Measurements from ENCODE around the gene PHF2. TPM values are rescaled to one million over a fixed set of nuclear protein-coding genes. Genes with fewer than 3 reads are reported as not detected.

The PHF2 gene
- polyA plus RNA-seq, 2 donors, result 11.7 to 17.9 TPM

GRCh38 chr9:93591301-93592007, 15.1 kb downstream of the PHF2 start:
- WGBS, 2 donors, result 72 to 77% methylated on average over 13 of the region's 13 CpGs
- Histone ChIP-seq H3K9me3 (ENCODE audit: control insufficient read depth in 2 of 2, insufficient read depth in 1 of 2, low read depth in 1 of 2, low read length in 1 of 2) (no peaks in the 10 kb centered on the region), H3K4me3 (ENCODE audit: low read depth in 1 of 2, low read length in 2 of 2) (no peak overlapping the region), H3K36me3 (ENCODE audit: control insufficient read depth in 2 of 2, insufficient read depth in 2 of 2, low read length in 1 of 2) (peaks cover 0 to 5% of the 10 kb centered on the region in 2 donors), H3K27ac (ENCODE audit: low read depth in 2 of 2, low read length in 1 of 2) (no peak overlapping the region), H3K4me1 (ENCODE audit: control insufficient read depth in 2 of 2, insufficient read depth in 2 of 2, low read length in 1 of 2) (peaks cover 19 to 21% of the 10 kb centered on the region in 2 donors), H3K27me3 (ENCODE audit: control insufficient read depth in 1 of 2, insufficient read depth in 2 of 2, low read length in 2 of 2) (no peaks in the 10 kb centered on the region)

GRCh38 chr9:93592008-93592642, 15.7 kb downstream of the PHF2 start:
- H3K27me3 ChIP-seq (ENCODE audit: control insufficient read depth in 1 of 2, insufficient read depth in 2 of 2, low read length in 2 of 2), result no peaks in the 10 kb centered on the region
- H3K36me3 ChIP-seq (ENCODE audit: control insufficient read depth in 2 of 2, insufficient read depth in 2 of 2, low read length in 1 of 2), result peaks cover 0 to 5% of the 10 kb centered on the region in 2 donors
- H3K4me3 ChIP-seq (ENCODE audit: low read depth in 1 of 2, low read length in 2 of 2), result no peak overlapping the region
- 87 to 97% methylated on average over 8 of the region's 8 CpGs for WGBS, 2 donors
- no peaks in the 10 kb centered on the region for H3K9me3 ChIP-seq (ENCODE audit: control insufficient read depth in 2 of 2, insufficient read depth in 1 of 2, low read depth in 1 of 2, low read length in 1 of 2)
- H3K4me1 ChIP-seq (ENCODE audit: control insufficient read depth in 2 of 2, insufficient read depth in 2 of 2, low read length in 1 of 2), result peaks cover 16 to 19% of the 10 kb centered on the region in 2 donors
- H3K27ac ChIP-seq (ENCODE audit: low read depth in 2 of 2, low read length in 1 of 2), result no peak overlapping the region

- no peaks in the 10 kb centered on the region for H3K27me3 ChIP-seq (ENCODE audit: control insufficient read depth in 1 of 2, insufficient read depth in 2 of 2, low read length in 2 of 2)
- no peak overlapping the region for H3K4me3 ChIP-seq (ENCODE audit: low read depth in 1 of 2, low read length in 2 of 2)
- H3K4me1 ChIP-seq (ENCODE audit: control insufficient read depth in 2 of 2, insufficient read depth in 2 of 2, low read length in 1 of 2), result peaks cover 16 to 19% of the 10 kb centered on the region in 2 donors
- 71 to 80% methylated on average over 2 of the region's 2 CpGs for WGBS, 2 donors
- no peak overlapping the region for H3K27ac ChIP-seq (ENCODE audit: low read depth in 2 of 2, low read length in 1 of 2)
- peaks cover 0 to 4% of the 10 kb centered on the region in 2 donors for H3K36me3 ChIP-seq (ENCODE audit: control insufficient read depth in 2 of 2, insufficient read depth in 2 of 2, low read length in 1 of 2)
- no peaks in the 10 kb centered on the region for H3K9me3 ChIP-seq (ENCODE audit: control insufficient read depth in 2 of 2, insufficient read depth in 1 of 2, low read depth in 1 of 2, low read length in 1 of 2)
Observed at GRCh38 chr9:93592643-93593021, 16.2 kb downstream of the PHF2 start.

- Histone ChIP-seq H3K4me1 (ENCODE audit: control insufficient read depth in 2 of 2, insufficient read depth in 2 of 2, low read length in 1 of 2) (peaks cover 13 to 15% of the 10 kb centered on the region in 2 donors), H3K9me3 (ENCODE audit: control insufficient read depth in 2 of 2, insufficient read depth in 1 of 2, low read depth in 1 of 2, low read length in 1 of 2) (no peaks in the 10 kb centered on the region), H3K36me3 (ENCODE audit: control insufficient read depth in 2 of 2, insufficient read depth in 2 of 2, low read length in 1 of 2) (peaks cover 0 to 2% of the 10 kb centered on the region in 2 donors), H3K27me3 (ENCODE audit: control insufficient read depth in 1 of 2, insufficient read depth in 2 of 2, low read length in 2 of 2) (no peaks in the 10 kb centered on the region), H3K4me3 (ENCODE audit: low read depth in 1 of 2, low read length in 2 of 2) (no peak overlapping the region), H3K27ac (ENCODE audit: low read depth in 2 of 2, low read length in 1 of 2) (no peak overlapping the region)
- 62 to 73% methylated on average over 2 of the region's 2 CpGs for WGBS, 2 donors
Observed at GRCh38 chr9:93593144-93593658, 16.8 kb downstream of the PHF2 start.

GRCh38 chr9:93594041-93594756, 17.8 kb downstream of the PHF2 start:
- no peaks in the 10 kb centered on the region for H3K9me3 ChIP-seq (ENCODE audit: control insufficient read depth in 2 of 2, insufficient read depth in 1 of 2, low read depth in 1 of 2, low read length in 1 of 2)
- H3K36me3 ChIP-seq (ENCODE audit: control insufficient read depth in 2 of 2, insufficient read depth in 2 of 2, low read length in 1 of 2), result peaks cover 0 to 2% of the 10 kb centered on the region in 2 donors
- H3K27me3 ChIP-seq (ENCODE audit: control insufficient read depth in 1 of 2, insufficient read depth in 2 of 2, low read length in 2 of 2), result no peaks in the 10 kb centered on the region
- H3K27ac ChIP-seq (ENCODE audit: low read depth in 2 of 2, low read length in 1 of 2), result no peak overlapping the region
- H3K4me3 ChIP-seq (ENCODE audit: low read depth in 1 of 2, low read length in 2 of 2), result no peak overlapping the region
- 51 to 52% methylated on average over 8 to 9 of the region's 9 CpGs for WGBS, 2 donors
- H3K4me1 ChIP-seq (ENCODE audit: control insufficient read depth in 2 of 2, insufficient read depth in 2 of 2, low read length in 1 of 2), result peaks cover 13 to 20% of the 10 kb centered on the region in 2 donors

GRCh38 chr9:93595461-93595860, 19.1 kb downstream of the PHF2 start:
- 91 to 95% methylated on average over 5 of the region's 5 CpGs for WGBS, 2 donors
- Histone ChIP-seq H3K4me1 (ENCODE audit: control insufficient read depth in 2 of 2, insufficient read depth in 2 of 2, low read length in 1 of 2) (peaks cover 20 to 27% of the 10 kb centered on the region in 2 donors), H3K36me3 (ENCODE audit: control insufficient read depth in 2 of 2, insufficient read depth in 2 of 2, low read length in 1 of 2) (peaks cover 0 to 2% of the 10 kb centered on the region in 2 donors)

GRCh38 chr9:93595861-93596365, 19.5 kb downstream of the PHF2 start:
- H3K27me3 ChIP-seq (ENCODE audit: control insufficient read depth in 1 of 2, insufficient read depth in 2 of 2, low read length in 2 of 2), result no peaks in the 10 kb centered on the region

More at GRCh38 chr9:93595461-93595860, 19.1 kb downstream of the PHF2 start:
- Histone ChIP-seq H3K4me3 (ENCODE audit: low read depth in 1 of 2, low read length in 2 of 2) (no peak overlapping the region), H3K27me3 (ENCODE audit: control insufficient read depth in 1 of 2, insufficient read depth in 2 of 2, low read length in 2 of 2) (no peaks in the 10 kb centered on the region), H3K9me3 (ENCODE audit: control insufficient read depth in 2 of 2, insufficient read depth in 1 of 2, low read depth in 1 of 2, low read length in 1 of 2) (no peaks in the 10 kb centered on the region), H3K27ac (ENCODE audit: low read depth in 2 of 2, low read length in 1 of 2) (no peak overlapping the region)

GRCh38 chr9:93596399-93596798, 20.0 kb downstream of the PHF2 start:
- Histone ChIP-seq H3K9me3 (ENCODE audit: control insufficient read depth in 2 of 2, insufficient read depth in 1 of 2, low read depth in 1 of 2, low read length in 1 of 2) (no peaks in the 10 kb centered on the region), H3K27me3 (ENCODE audit: control insufficient read depth in 1 of 2, insufficient read depth in 2 of 2, low read length in 2 of 2) (no peaks in the 10 kb centered on the region), H3K4me3 (ENCODE audit: low read depth in 1 of 2, low read length in 2 of 2) (no peak overlapping the region), H3K36me3 (ENCODE audit: control insufficient read depth in 2 of 2, insufficient read depth in 2 of 2, low read length in 1 of 2) (peaks cover 0 to 2% of the 10 kb centered on the region in 2 donors), H3K27ac (ENCODE audit: low read depth in 2 of 2, low read length in 1 of 2) (no peak overlapping the region), H3K4me1 (ENCODE audit: control insufficient read depth in 2 of 2, insufficient read depth in 2 of 2, low read length in 1 of 2) (peaks cover 22 to 27% of the 10 kb centered on the region in 2 donors)
- WGBS, 2 donors, result 74 to 82% methylated on average over 4 of the region's 4 CpGs

More at GRCh38 chr9:93595861-93596365, 19.5 kb downstream of the PHF2 start:
- peaks cover 0 to 2% of the 10 kb centered on the region in 2 donors for H3K36me3 ChIP-seq (ENCODE audit: control insufficient read depth in 2 of 2, insufficient read depth in 2 of 2, low read length in 1 of 2)
- H3K9me3 ChIP-seq (ENCODE audit: control insufficient read depth in 2 of 2, insufficient read depth in 1 of 2, low read depth in 1 of 2, low read length in 1 of 2), result no peaks in the 10 kb centered on the region
- no peak overlapping the region for H3K4me3 ChIP-seq (ENCODE audit: low read depth in 1 of 2, low read length in 2 of 2)
- peaks cover 22 to 29% of the 10 kb centered on the region in 2 donors for H3K4me1 ChIP-seq (ENCODE audit: control insufficient read depth in 2 of 2, insufficient read depth in 2 of 2, low read length in 1 of 2)
- no peak overlapping the region for H3K27ac ChIP-seq (ENCODE audit: low read depth in 2 of 2, low read length in 1 of 2)
- 81 to 87% methylated on average over 5 of the region's 5 CpGs for WGBS, 2 donors

GRCh38 chr9:93597142-93597706, 20.8 kb downstream of the PHF2 start:
- Histone ChIP-seq H3K9me3 (ENCODE audit: control insufficient read depth in 2 of 2, insufficient read depth in 1 of 2, low read depth in 1 of 2, low read length in 1 of 2) (no peaks in the 10 kb centered on the region), H3K36me3 (ENCODE audit: control insufficient read depth in 2 of 2, insufficient read depth in 2 of 2, low read length in 1 of 2) (peaks cover 0 to 2% of the 10 kb centered on the region in 2 donors), H3K27ac (ENCODE audit: low read depth in 2 of 2, low read length in 1 of 2) (no peak overlapping the region), H3K4me3 (ENCODE audit: low read depth in 1 of 2, low read length in 2 of 2) (no peak overlapping the region), H3K27me3 (ENCODE audit: control insufficient read depth in 1 of 2, insufficient read depth in 2 of 2, low read length in 2 of 2) (no peaks in the 10 kb centered on the region), H3K4me1 (ENCODE audit: control insufficient read depth in 2 of 2, insufficient read depth in 2 of 2, low read length in 1 of 2) (peaks cover 22 to 27% of the 10 kb centered on the region in 2 donors)
- 93 to 94% methylated on average over 6 of the region's 6 CpGs for WGBS, 2 donors
